Mesenchymal stem cell (in vitro differentiated cells and primary cell): ENCODE results near the gene CCDC82.

ENCODE experiments used
- DNase-seq: peaks from one replicate; pipeline ENCODE4 v3.0.0-alpha.2; 2013
- H2AFZ ChIP-seq: one replicate; pipeline ENCODE4 v1.6.1; 2013; ENCODE audit warnings: low read depth, mild to moderate bottlenecking, control low read depth, inconsistent platforms, low read length, moderate library complexity
- H2AK5ac ChIP-seq: 2 replicates; pipeline ENCODE4 v1.6.1; 2013; ENCODE audit warnings: low read length, moderate library complexity, mild to moderate bottlenecking, inconsistent platforms; ENCODE audit not compliant: severe bottlenecking
- H2BK120ac ChIP-seq: one replicate; pipeline ENCODE4 v1.6.1; 2013; ENCODE audit warnings: low read depth, mild to moderate bottlenecking, inconsistent platforms, low read length, moderate library complexity
- H2BK12ac ChIP-seq, 2 experiments: one replicate each; pipeline ENCODE4 v1.6.1; 2013; ENCODE audit warnings: inconsistent platforms in 2 of 2, low read length in 2 of 2, mild to moderate bottlenecking in 2 of 2, moderate library complexity in 2 of 2, control low read depth in 1 of 2
- H2BK15ac ChIP-seq: one replicate; pipeline ENCODE4 v1.6.1; 2013; ENCODE audit warnings: mild to moderate bottlenecking, low read depth, inconsistent platforms; ENCODE audit not compliant: poor library complexity, severe bottlenecking
- H2BK5ac ChIP-seq: 2 replicates; pipeline ENCODE4 v1.6.1; 2013; ENCODE audit warnings: low read depth, mild to moderate bottlenecking, low read length, control low read depth, inconsistent platforms; ENCODE audit not compliant: poor library complexity, severe bottlenecking
- H3K14ac ChIP-seq, 2 experiments: one replicate each; pipeline ENCODE4 v1.6.1; 2013; ENCODE audit warnings: inconsistent platforms in 2 of 2, low read length in 2 of 2, control low read depth in 1 of 2, mild to moderate bottlenecking in 1 of 2, moderate library complexity in 1 of 2
- H3K18ac ChIP-seq, 2 experiments: one replicate each; pipeline ENCODE4 v1.6.1; 2013; ENCODE audit warnings: inconsistent platforms in 2 of 2, low read length in 2 of 2, control low read depth in 1 of 2, low read depth in 1 of 2, mild to moderate bottlenecking in 1 of 2
- H3K23ac ChIP-seq, 2 experiments: one replicate each; pipeline ENCODE4 v1.6.1; 2013; ENCODE audit warnings: inconsistent platforms in 2 of 2, low read length in 2 of 2, mild to moderate bottlenecking in 2 of 2, moderate library complexity in 2 of 2, control low read depth in 1 of 2
- H3K27ac ChIP-seq: 2 replicates; pipeline ENCODE4 v1.5.1; 2013; ENCODE audit warnings: mild to moderate bottlenecking, moderate library complexity, low read length, control low read depth, inconsistent platforms; ENCODE audit not compliant: poor library complexity, severe bottlenecking
- H3K27me3 ChIP-seq, 2 experiments: 2 replicates each; pipeline versions ENCODE4 v1.6.1 to v1.7.0; 2013; ENCODE audit warnings: low read length in 2 of 2, mild to moderate bottlenecking in 2 of 2, moderate library complexity in 2 of 2, control low read depth in 1 of 2, inconsistent platforms in 1 of 2; ENCODE audit not compliant: control insufficient read depth in 1 of 2, insufficient read depth in 1 of 2
- H3K36me3 ChIP-seq, 2 experiments: 2 replicates each; pipeline versions ENCODE4 v1.6.1 to v1.7.0; 2013; ENCODE audit warnings: low read length in 2 of 2, control low read depth in 1 of 2, inconsistent platforms in 1 of 2, low read depth in 1 of 2, mild to moderate bottlenecking in 1 of 2; ENCODE audit not compliant: insufficient read depth in 2 of 2, control insufficient read depth in 1 of 2
- H3K4ac ChIP-seq, 2 experiments: one replicate each; pipeline ENCODE4 v1.6.1; 2013; ENCODE audit warnings: inconsistent platforms in 2 of 2, low read length in 2 of 2, mild to moderate bottlenecking in 2 of 2, moderate library complexity in 2 of 2, control low read depth in 1 of 2, low read depth in 1 of 2
- H3K4me1 ChIP-seq: 2 replicates; pipeline ENCODE4 v1.6.1; 2013; ENCODE audit warnings: low read depth, low read length, control low read depth; ENCODE audit not compliant: control insufficient read depth, insufficient read depth
- H3K4me2 ChIP-seq: 2 replicates; pipeline ENCODE4 v1.6.1; 2013; ENCODE audit warnings: low read length, mild to moderate bottlenecking, inconsistent platforms; ENCODE audit not compliant: poor library complexity, severe bottlenecking
- H3K4me3 ChIP-seq, 2 experiments: 2 replicates each; pipeline versions ENCODE4 v1.5.1 to v1.7.0; 2013; ENCODE audit warnings: low read length in 2 of 2, mild to moderate bottlenecking in 2 of 2, control low read depth in 1 of 2, low read depth in 1 of 2; ENCODE audit not compliant: insufficient read depth in 1 of 2
- H3K79me1 ChIP-seq: replicated peaks from 2 replicates; pipeline ENCODE4 v1.6.1; 2013; ENCODE audit warnings: mild to moderate bottlenecking, control low read depth, low read length, inconsistent platforms; ENCODE audit not compliant: poor library complexity, severe bottlenecking
- H3K9ac ChIP-seq: 2 replicates; pipeline ENCODE4 v1.7.0; 2013; ENCODE audit warnings: mild to moderate bottlenecking, low read length, moderate library complexity
- H3K9me3 ChIP-seq: 2 replicates; pipeline ENCODE4 v1.7.0; 2013; ENCODE audit warnings: mild to moderate bottlenecking, low read length; ENCODE audit not compliant: control insufficient read depth
- H4K8ac ChIP-seq: one replicate; pipeline ENCODE4 v1.6.1; 2013; ENCODE audit warnings: inconsistent platforms, mild to moderate bottlenecking, low read length, moderate library complexity
- H4K91ac ChIP-seq: one replicate; pipeline ENCODE4 v1.6.1; 2013; ENCODE audit warnings: mild to moderate bottlenecking, low read length, inconsistent platforms
- WGBS: methylation state at CpG from one replicate; pipeline ENCODE4 v1.1.7; 2013; ENCODE audit warnings: mixed read lengths; 5-methylcytosine and 5-hydroxymethylcytosine counted together

The CCDC82 gene

GRCh38 chr11:96384156-96384555 lies 5.6 kb downstream of the CCDC82 start:
- Histone ChIP-seq H3K4me3 (no peak overlapping the region), H3K27me3 (no peaks in the 10 kb centered on the region), H3K4me2 (no peak overlapping the region), H3K23ac (no peak overlapping the region), H3K9ac (no peak overlapping the region), H3K4me1 (no peaks in the 10 kb centered on the region), H3K36me3 (peaks cover 0 to 54% of the 10 kb centered on the region in 2 experiments), H4K8ac (no peak overlapping the region), H2AFZ (no peak overlapping the region), H3K18ac (no peak overlapping the region), H2BK15ac (no peak overlapping the region), H2BK120ac (no peak overlapping the region), H3K14ac (no peak overlapping the region), H3K27ac (no peak overlapping the region), H2BK12ac (no peak overlapping the region), H2AK5ac (no peak overlapping the region), H3K4ac (no peak overlapping the region), H4K91ac (no peak overlapping the region), H2BK5ac (peak overlapping the region; percentile 12), H3K79me1 (peaks cover 9% of the 10 kb centered on the region), H3K9me3 (no peaks in the 10 kb centered on the region)
- 94% methylated on average over 2 of the region's 3 CpGs for WGBS
- no peak for DNase-seq

GRCh38 chr11:96376796-96377195 lies 12.9 kb downstream of the CCDC82 start:
- H2BK5ac ChIP-seq, result no peak overlapping the region
- H3K23ac ChIP-seq, result no peak overlapping the region
- no peaks in the 10 kb centered on the region for H3K27me3 ChIP-seq
- peaks cover 0 to 61% of the 10 kb centered on the region in 2 experiments for H3K36me3 ChIP-seq
- H4K8ac ChIP-seq, result no peak overlapping the region
- H3K9ac ChIP-seq, result no peak overlapping the region
- no peak overlapping the region for H2BK120ac ChIP-seq
- no peak overlapping the region for H2AK5ac ChIP-seq
- H3K27ac ChIP-seq, result no peak overlapping the region
- H3K4me1 ChIP-seq, result no peaks in the 10 kb centered on the region
- H3K4ac ChIP-seq, result no peak overlapping the region
- no CpG with 5 or more reads among the region's 1 CpG for WGBS
- H4K91ac ChIP-seq, result no peak overlapping the region
- no peaks in the 10 kb centered on the region for H3K9me3 ChIP-seq
- H3K79me1 ChIP-seq, result peaks cover 3% of the 10 kb centered on the region
- H2BK12ac ChIP-seq, result no peak overlapping the region
- no peak overlapping the region for H3K4me3 ChIP-seq
- no peak overlapping the region for H3K4me2 ChIP-seq
- no peak overlapping the region for H2AFZ ChIP-seq
- H3K14ac ChIP-seq, result no peak overlapping the region
- H2BK15ac ChIP-seq, result no peak overlapping the region
- H3K18ac ChIP-seq, result no peak overlapping the region
- no peak for DNase-seq

DNA sequence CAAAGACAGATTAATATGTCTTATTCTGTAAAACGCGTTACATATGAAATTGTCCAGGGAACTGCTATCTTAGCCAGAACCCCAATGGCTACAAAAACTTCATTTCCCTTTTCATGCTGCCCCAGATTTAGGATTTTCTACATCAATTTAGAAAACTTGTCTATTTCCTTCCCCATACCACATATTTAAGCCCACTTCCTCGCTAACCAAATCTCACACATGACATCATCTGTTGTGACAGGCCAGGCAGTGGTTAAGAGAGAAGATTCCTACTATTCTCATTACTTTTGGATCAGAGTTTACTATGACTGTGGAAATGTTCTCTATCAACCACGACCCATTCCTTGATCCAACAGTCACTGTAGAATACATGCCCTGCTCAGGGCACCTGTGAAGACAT lies 15.9 kb downstream of the CCDC82 start:
- H3K4me3 ChIP-seq, result no peak overlapping the region
- no peak overlapping the region for H2BK120ac ChIP-seq
- H3K4ac ChIP-seq, result no peak overlapping the region
- no peak overlapping the region for H2BK5ac ChIP-seq
- WGBS, result 100% methylated on average over 3 of the region's 4 CpGs
- H3K36me3 ChIP-seq, result peaks cover 0 to 67% of the 10 kb centered on the region in 2 experiments
- H4K91ac ChIP-seq, result no peak overlapping the region
- no peak overlapping the region for H2BK12ac ChIP-seq
- no peak overlapping the region for H3K4me2 ChIP-seq
- peaks cover 6% of the 10 kb centered on the region for H3K9me3 ChIP-seq
- H3K18ac ChIP-seq, result no peak overlapping the region
- H2BK15ac ChIP-seq, result no peak overlapping the region
- H3K14ac ChIP-seq, result no peak overlapping the region
- H4K8ac ChIP-seq, result no peak overlapping the region
- DNase-seq, result no peak
- H3K4me1 ChIP-seq, result no peaks in the 10 kb centered on the region
- no peaks in the 10 kb centered on the region for H3K79me1 ChIP-seq
- no peak overlapping the region for H3K9ac ChIP-seq
- H2AK5ac ChIP-seq, result no peak overlapping the region
- H3K23ac ChIP-seq, result no peak overlapping the region
- no peaks in the 10 kb centered on the region for H3K27me3 ChIP-seq
- H2AFZ ChIP-seq, result no peak overlapping the region
- no peak overlapping the region for H3K27ac ChIP-seq

- no peak overlapping the region for H3K4me2 ChIP-seq
- no peak overlapping the region for H2BK12ac ChIP-seq
- no peak overlapping the region for H3K14ac ChIP-seq
- no peak overlapping the region for H2AK5ac ChIP-seq
- H2BK15ac ChIP-seq, result no peak overlapping the region
- H4K91ac ChIP-seq, result no peak overlapping the region
- no peak for DNase-seq
- no peak overlapping the region for H3K9ac ChIP-seq
- H4K8ac ChIP-seq, result no peak overlapping the region
- H3K23ac ChIP-seq, result no peak overlapping the region
- H3K4me3 ChIP-seq, result no peak overlapping the region
- H2AFZ ChIP-seq, result no peak overlapping the region
- no peak overlapping the region for H2BK120ac ChIP-seq
- no peak overlapping the region for H3K4ac ChIP-seq
- H3K27ac ChIP-seq, result no peak overlapping the region
- peaks cover 19% of the 10 kb centered on the region for H3K9me3 ChIP-seq
- peaks cover 3% of the 10 kb centered on the region for H3K79me1 ChIP-seq
- H3K27me3 ChIP-seq, result no peaks in the 10 kb centered on the region
- H2BK5ac ChIP-seq, result no peak overlapping the region
- WGBS, result 96% methylated on average over 2 of the region's 2 CpGs
- peaks cover 3 to 83% of the 10 kb centered on the region in 2 experiments for H3K36me3 ChIP-seq
- H3K18ac ChIP-seq, result no peak overlapping the region
- no peaks in the 10 kb centered on the region for H3K4me1 ChIP-seq
Measured at GRCh38 chr11:96367342-96367741, 22.4 kb downstream of the CCDC82 start.
